GM19351 (cell line): Measurements from ENCODE around the gene SCN3B.

Experiments used
- ATAC-seq: cut with Tn5 transposase; IDR thresholded peaks from one replicate; pipeline ENCODE4 v1.9.1; 2021; ENCODE audit warnings: mild to moderate bottlenecking, moderate library complexity; ENCODE audit not compliant: unreplicated experiment

Gene SCN3B, protein sequence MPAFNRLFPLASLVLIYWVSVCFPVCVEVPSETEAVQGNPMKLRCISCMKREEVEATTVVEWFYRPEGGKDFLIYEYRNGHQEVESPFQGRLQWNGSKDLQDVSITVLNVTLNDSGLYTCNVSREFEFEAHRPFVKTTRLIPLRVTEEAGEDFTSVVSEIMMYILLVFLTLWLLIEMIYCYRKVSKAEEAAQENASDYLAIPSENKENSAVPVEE

DNA sequence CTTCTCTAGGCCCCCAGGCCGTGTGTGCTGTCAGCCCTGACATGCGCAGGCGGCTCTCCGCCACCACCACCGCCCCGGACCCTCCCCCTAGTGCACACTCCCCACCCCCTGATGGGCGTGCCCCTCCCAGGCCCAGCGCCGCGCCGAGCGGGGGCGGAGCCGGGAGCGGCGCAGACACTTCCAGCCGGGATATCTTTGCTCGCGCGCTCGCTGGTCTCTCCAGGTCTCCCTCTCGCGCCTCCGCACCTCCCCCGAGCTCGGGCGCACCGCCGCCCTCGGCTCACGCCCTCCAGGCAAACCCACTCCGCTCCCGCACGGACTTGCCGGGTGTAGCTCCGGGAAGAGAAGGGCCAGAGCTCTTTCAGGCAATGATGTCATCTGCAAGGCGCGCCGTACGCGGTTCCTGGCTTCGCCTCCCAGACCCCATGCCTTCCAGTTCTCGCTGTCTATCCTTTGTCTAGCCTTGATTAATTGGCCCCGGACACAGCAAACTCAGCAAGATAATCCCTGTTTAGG, at the start of gene SCN3B:
Gene SCN3B (minus strand): TSS at position 59 of the 516 bp plus-strand sequence. CDS start 823 bp downstream, outside the sequence.
- ATAC-seq: peak; percentile 74

DNA sequence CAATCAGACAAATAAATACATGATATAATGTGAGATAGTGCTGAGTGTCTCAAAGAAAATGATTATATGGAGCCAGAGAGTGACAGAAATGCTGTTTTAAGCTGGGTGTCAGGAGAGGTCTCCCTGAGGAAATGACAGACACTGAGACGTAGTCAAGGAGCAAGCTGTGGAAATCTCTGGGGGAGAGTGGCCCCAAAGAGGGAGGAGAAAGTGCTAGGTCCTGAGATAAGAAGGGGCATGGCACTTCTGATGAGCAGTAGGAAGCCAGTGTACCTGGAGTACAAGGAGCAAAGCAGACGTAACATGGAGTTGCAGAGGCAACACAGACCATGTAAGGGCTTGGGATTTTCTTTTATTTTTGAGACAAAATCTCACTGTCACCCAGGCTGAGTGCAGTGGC, 48.3 kb upstream of the SCN3B start:
- ATAC-seq: no peak

DNA sequence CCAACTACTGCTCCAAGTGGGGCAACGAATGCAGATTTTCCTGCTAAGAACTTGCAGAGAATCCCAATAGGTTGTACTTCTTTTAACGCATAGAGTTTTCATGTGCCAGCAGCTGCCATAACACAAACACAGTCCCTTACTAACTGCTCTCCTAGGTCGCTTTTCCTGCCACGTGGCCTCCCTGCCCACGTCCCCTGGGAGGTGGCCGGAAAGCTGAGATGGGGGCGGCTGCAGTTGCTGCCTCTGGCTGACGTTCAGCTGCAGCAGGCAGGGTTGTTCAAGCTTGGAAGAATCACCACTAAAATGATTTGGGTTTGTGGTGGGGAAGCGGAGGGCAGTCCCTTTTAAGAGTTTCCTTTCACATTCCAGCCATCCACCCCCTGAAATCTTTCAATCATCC, 47.7 kb upstream of the SCN3B start:
- ATAC-seq: no peak

DNA sequence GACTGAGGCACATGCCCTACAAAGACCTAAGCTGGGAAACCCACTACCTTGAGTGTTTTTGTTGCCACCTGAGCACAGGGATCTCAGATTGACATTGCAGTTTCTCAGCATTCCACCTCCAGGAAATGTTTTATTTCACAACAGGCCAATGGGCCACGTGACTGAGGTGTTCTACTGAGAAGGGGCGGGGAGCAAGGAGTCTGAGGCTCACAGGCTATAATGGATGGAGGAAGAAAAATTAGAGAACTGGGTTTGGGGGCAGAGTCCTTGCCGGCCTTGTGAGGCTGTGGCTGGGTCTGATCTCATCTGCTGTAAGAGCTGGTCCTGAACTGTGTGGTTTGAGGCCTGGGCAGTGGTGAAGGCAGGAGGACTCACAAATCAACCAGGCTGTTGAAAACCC, 46.3 kb upstream of the SCN3B start:
- ATAC-seq: no peak

DNA sequence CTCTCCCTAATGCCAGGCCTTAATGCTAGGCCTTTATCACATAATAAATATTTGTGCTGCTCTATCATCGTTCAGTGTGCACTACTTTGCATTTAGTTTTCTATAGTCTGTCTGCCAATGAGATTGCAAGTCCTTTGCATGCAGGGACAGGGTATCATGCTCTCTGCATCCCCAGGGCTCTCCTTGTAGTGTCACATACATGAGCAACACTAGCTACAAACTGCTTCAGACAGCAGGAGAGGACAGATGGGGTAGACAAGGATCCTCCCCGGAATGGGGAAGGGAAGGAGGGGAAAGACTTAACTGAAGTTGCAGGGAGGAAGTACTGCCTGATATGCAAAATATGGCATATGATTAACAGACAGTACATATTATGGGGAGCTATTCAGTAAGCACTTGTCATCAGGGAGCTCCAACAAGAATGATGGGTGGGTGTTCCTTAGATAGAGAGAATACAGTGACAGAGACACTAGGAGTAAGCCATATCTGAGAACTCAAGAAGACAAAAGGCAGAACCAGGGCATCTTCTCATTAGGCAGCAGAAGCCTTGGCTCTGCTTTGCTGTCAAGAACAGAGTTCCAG, 44.2 kb upstream of the SCN3B start:
- ATAC-seq: no peak

DNA sequence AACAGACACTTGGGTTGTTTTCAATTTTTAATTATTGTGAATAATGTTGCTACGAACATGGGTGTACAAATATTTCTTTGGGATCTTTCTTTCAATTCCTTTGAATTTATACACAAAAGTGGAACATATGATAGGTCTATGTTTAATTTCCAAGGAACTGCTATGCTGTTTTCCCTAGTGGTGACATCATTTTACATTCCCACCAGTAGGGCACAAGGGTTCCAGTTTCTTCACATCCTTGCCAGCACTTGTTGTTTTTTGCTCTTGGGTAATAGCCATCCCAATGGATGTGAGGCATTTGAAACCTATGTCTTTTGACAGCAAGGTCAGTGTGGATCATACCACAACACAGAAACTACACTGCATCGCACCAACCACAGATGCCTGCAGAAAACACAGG, 41.8 kb upstream of the SCN3B start:
- no peak for ATAC-seq

DNA sequence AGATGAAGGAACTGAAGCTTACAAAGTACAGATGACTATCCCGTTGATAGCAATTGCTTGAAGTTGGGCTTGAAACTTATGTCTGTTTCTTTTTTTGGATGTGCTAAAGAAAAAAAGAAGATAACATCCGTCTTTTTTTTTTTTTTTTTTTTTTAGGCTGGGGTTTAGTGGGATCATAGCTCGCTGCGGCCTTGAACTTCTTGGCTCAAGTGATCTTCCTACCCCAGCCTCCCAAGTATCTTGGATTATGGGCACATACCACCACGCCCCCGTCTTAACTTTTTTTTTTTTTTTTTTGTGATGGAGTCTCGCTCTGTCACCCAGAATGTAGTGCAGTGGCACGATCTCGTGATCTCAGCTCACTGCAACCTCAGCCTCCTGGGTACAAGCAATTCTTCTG, 40.8 kb upstream of the SCN3B start:
- ATAC-seq: no peak

DNA sequence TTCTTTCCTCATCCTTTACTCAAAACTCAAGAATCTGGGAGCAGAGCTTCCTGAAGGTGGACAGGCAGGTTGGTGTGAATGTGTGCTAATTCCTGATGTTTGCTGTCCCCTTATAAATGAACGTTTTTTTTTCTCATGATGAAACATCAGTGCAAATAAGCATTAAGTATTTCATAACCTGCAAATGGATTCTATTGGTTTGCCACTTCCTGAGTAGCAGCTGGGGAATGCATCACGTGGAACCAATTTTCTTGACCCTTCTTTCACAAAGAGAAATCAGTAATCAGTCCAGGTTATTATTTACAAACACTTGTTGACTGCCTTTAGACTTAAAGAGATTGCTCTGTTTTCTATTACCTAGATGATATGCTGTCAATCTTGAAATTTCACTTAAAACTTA, 40.1 kb upstream of the SCN3B start:
- no peak for ATAC-seq

DNA sequence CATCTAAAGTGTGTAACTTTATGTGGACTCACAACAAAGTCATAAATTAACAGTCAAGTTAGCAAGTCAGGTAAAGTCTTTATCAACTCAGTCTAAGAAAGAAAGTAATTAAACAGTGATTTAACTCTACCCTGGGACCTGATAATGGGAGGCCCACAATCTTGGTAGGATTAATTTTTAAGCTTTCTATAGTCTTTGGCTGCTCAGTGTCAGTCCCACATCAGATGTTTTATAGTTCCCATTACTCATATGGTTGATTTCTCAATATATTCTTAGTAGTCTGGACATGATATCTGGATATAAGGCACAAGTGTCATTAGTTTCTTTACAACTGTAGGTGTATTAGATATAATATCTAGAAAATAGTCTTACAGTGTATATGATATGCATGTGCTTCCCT, 38.5 kb upstream of the SCN3B start:
- ATAC-seq: no peak

DNA sequence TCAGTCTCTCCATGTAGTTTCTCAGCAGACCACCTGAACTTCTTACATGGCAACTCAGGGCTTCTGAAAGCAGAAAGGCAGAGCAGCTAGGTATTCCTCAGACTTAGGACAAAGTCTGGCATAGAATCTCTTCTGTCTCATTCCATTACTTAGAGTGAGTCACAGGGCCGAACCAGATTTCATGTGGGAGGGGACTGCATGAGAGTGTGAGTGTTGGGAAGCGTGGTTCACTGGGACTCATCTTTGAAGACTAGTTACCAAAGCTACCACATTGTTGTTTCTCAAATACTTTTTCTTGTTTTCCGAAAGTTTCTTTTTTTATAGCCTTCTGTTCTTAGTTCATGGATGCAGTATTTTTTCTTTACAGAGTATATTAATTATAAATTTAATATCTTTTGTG, 36.1 kb upstream of the SCN3B start:
- ATAC-seq: no peak

DNA sequence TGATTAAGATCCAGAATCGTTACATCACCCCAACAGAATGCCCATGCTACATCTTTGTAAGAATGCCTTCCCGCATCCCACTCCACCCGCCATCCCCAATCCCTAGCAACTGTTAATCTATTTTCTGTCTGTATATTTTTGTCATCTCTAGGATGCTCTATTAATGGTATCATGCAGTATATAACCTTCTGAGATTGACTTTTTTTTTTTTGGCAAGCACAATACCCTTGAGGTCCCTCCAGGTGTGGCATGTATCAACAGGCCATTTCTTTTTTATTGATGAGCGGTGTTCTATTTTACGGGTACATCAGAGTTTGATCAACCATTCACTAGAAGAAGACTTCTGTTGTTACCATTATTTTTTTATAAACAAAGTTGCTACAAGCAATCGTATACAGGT, 30.2 kb upstream of the SCN3B start:
- ATAC-seq: no peak

DNA sequence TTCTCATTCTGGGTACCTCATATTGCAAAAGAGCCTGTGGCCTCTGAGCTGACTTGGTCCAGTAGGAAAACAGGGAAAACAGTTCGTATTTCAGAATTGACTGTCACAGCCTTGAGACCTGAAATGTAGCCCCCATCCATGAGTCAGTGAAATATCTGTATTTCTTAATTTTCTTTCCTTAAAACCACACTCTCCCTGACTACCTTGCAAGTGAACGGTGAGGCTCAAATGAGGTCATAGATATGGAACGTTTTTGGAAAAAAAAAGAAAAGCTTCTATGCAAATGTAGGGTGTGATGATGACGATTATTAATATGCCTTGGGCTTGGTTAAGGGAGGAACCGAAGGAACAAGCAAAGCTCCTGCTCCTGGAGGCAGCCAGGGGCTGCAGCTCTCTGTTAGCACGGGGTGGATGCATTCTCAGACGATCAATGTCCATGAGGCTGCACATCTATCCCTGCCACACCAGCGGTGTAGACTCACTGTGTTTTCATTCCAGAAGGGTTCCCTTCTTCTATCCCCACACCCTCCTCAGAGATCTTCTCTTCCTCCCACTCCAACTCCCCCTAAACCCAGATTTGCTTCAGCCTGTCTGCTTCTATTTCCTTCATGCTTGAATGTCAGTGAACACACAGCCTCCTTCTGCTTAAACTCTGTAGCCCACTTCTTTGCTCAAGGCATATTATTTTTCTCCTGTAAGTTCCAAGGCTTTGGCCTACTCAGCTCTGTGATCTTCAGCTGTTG, 29.2 kb upstream of the SCN3B start:
- no peak for ATAC-seq

DNA sequence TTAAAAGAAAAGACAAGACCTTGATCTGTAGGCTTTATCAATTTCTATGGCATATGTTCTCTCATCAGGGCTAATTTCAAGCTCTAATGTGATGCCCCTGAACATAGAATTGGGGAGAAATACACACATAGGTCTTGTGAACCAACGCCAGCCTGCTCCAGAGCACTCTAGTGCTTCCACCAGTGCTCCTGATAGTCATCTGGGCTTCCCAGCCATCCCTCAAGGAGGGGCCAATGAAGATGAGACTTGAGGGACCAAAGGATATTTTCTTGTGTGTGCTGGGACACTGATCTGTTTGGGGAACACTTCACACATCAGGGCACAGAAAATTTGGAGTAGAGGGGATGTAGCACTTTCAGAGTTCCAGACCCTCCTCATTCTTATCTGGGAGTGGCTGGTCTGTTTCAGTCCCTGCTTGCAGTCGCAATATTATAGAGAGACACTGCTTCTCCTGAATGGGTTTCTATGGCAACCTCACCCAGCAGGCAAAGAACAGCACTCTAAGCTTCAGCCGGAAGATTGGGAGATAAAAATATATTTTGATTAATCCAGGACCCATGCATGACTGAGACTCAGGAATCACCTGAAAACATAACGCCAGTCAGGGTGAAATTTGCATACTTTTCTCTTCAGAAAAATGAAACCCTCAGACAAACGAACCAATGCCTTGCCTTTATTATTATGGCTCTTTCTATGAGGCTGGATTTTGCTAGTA, 28.4 kb upstream of the SCN3B start:
- ATAC-seq: no peak

DNA sequence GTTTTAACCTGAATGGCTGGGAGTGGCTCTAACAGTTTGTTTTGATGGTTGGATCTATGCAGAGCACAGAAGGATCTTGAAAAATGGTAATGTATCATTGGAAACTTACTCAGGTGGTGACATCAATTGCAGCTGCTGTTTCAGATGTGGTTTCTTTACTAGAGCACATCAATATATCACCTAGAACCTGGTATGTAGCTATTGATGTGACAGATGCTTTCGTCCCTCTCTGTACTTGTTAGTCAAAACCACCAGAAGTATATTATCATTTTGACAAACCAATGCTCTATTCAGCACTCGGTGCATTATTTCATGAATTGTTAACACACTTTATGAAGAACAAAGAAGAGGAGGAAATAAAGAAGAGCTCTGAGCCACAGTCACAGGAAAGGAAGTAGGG, 26.6 kb upstream of the SCN3B start:
- no peak for ATAC-seq

DNA sequence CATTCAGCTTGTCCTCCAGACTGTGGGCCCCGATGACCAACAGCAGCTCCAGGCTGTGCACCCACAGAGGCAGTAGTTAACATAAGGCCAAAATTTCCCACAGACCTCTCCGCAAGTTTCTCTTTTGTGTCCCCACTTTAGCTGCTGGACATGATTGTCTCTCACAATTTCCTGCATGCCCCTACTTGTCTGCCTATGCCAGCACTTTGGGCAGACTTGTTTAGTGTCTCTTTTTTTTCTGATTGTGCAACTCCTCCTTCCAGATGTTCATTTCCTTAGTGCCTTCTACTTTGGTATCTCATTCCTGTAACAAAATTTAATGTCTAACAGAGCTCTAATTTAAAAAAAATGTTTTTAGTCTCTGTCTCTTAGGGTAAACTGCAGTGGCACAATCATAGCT, 23.8 kb upstream of the SCN3B start:
- no peak for ATAC-seq

DNA sequence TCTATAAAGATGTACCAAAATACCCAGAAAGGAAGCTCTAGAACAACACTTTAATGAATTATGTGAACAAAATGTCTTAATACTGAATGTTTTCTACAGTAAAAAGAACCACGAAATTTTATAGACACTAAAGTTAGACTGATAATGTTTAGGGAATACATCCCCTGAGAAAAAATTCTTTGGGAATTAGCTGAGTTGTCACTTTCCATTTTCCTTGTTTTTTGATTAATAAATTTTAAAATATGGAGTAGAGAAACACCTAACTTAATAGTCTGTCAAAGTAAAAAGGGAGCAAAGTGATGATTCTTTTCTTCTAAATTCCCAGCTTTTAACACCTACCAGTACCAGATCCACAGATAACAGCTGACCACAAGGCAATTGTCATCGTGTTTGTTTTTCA, 23.1 kb upstream of the SCN3B start:
- no peak for ATAC-seq

DNA sequence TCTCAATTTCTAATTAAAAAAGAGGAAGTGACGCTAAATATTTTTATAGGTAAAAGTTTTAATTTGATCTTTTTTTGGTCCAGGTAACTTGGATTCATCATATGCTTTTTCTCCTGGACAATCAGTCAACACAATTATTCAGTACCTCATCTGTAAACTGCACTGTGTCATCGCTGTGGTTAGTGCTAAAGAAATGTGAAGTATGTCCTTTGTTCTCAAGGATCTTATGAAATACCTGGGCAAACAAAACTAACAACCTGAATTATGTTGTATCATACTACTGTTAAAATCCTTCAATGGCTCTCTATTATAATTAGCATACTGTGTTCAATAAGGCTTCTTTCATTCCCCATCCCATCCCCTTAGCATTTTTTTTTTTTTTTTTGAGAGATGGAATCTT, 19.9 kb upstream of the SCN3B start:
- ATAC-seq: no peak

DNA sequence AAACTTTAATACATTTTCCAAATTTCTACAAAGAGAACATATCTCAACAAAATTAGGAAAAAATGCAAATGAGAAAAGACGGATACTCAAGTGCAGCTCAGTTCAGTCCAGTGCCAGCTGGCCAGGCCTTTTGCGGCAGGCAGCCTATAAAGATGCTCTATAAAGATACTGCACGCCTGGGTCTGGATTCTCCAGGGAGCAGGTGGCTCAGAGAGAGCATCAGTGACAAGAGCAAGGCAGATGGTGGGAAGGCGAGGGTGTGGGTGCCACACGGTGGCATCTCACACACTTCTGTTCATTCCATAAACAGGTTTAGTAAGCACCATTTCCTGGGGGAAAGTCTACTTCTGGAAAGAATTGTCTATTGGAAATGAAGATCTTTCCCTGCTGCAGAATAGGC, 18.1 kb upstream of the SCN3B start:
- ATAC-seq: no peak

DNA sequence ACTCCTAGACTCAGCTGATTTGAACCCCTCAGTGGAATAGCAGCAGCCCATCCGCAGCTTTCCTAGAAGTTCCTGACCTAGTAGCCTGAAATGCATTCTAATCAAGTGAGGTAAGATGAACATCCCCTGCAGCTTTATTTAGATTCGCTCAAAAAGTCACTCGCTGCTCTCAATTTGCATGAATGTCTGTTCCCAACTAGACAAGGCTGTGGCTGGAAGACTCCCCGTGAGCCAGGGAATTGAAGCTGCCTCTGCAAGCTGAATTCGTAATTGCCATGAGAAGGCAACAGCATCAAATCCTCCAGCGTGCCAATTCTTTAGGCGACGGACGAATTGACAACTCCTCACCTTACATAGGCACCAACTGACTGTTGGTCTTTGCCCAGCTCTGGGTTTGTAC, 17.1 kb upstream of the SCN3B start:
- ATAC-seq: no peak

DNA sequence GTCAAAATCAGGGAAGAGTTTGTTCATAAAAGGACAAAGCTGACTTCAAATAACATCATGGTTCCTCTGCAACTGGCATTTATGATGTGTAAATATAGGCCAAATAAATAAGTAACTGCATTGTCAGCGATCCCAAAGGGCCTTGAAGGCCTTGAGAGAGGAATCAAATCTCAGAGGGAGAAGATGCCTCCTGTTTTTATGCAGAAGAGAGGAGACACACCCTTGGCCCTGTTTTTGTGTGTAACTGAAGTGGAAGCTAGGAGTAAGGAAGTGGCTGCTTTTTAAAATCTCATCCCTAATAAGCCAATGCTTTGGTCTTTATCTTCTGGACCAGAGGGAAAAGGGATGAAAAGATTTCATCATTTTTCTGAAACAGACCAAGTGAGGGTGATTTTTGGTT, 15.7 kb upstream of the SCN3B start:
- ATAC-seq: no peak

DNA sequence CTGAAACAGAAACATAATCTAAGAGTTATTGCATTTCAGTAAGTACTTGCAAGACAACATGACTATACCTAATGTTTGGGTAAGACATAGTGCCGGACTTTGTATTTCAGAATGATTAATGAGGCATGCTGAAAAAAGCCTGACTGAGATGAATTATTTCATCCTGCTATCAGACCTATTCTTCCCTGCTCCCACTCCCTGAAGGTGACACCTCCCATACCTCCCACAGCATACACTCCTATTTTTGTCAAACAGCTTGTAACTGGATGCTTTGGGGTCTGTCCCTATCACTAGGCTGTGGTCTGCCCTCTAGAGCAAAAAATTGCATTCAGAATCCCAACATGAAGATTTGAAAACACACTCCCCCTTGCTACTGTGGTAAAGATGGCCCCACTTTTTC, 10.9 kb upstream of the SCN3B start:
- no peak for ATAC-seq

DNA sequence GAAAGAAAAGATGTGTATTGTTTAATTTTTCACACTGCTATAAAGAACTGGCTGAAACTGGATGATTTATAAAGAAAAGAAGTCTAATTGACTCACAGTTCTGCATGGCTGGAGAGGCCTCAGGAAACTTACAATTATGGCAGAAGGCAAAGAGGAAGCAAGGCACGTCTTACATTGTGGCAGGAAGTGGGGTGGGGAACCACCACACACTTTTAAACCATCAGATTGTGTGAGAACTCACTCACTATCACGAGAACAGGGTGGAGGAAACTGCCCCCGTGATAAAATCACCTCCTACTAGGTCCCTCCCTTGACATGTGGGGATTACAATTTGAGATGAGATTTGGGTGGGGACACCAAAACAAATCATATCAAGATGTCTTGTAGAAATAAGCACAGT, 5.5 kb upstream of the SCN3B start:
- ATAC-seq: peak; percentile 97
